Endothelial cell (in vitro differentiated cells): ENCODE data around the gene CDON. TPM values are rescaled to one million over a fixed set of nuclear protein-coding genes. Genes with fewer than 3 reads are reported as not detected.

ENCODE experiments used
- DNase-seq: peaks from one replicate; pipeline ENCODE4 v3.0.0; 2021; ENCODE audit warnings: low spot score
- H3K27ac Mint-ChIP-seq: one replicate; pipeline ENCODE4 v1.8.0; 2021; ENCODE audit warnings: mixed read lengths, inconsistent platforms; ENCODE audit not compliant: unreplicated experiment
- H3K27me3 Mint-ChIP-seq: one replicate; pipeline ENCODE4 v1.8.0; 2021; ENCODE audit warnings: mild to moderate bottlenecking, moderate library complexity, mixed read lengths, inconsistent platforms; ENCODE audit not compliant: unreplicated experiment
- H3K36me3 Mint-ChIP-seq: one replicate; pipeline ENCODE4 v1.8.0; 2021; ENCODE audit warnings: mild to moderate bottlenecking, low read depth, mixed read lengths, inconsistent platforms; ENCODE audit not compliant: unreplicated experiment
- H3K4me1 Mint-ChIP-seq: one replicate; pipeline ENCODE4 v1.8.0; 2021; ENCODE audit warnings: mild to moderate bottlenecking, mixed read lengths, inconsistent platforms; ENCODE audit not compliant: unreplicated experiment
- H3K4me3 Mint-ChIP-seq: one replicate; pipeline ENCODE4 v1.8.0; 2021; ENCODE audit warnings: mild to moderate bottlenecking, mixed read lengths, inconsistent platforms; ENCODE audit not compliant: unreplicated experiment
- H3K9me3 Mint-ChIP-seq: one replicate; pipeline ENCODE4 v1.8.0; 2021; ENCODE audit warnings: mixed read lengths, inconsistent platforms; ENCODE audit not compliant: unreplicated experiment
- CTCF ChIP-seq: fragments of 200-600 bp; sonication (generic); IDR thresholded peaks from one replicate; pipeline ENCODE4 v1.5.0; 2021; ENCODE audit warnings: antibody characterized with exemption; ENCODE audit not compliant: unreplicated experiment
- long read RNA-seq: library from polyadenylated mRNA; unstranded; transcript quantifications from one replicate; pipeline ENCODE4 v2.0.0, GENCODE V29; 2020; ENCODE audit not compliant: unreplicated experiment
- total RNA-seq: library from RNA; stranded (reverse); fragmentation: NEBNext Ultra II Directional; extraction: Animal tissue kit (Norgen Biotek cat#: 25700); gene quantifications from one replicate; pipeline ENCODE4 v1.2.1, GENCODE V29; 2021; ENCODE audit not compliant: unreplicated experiment

CDON gene
- 25.2 TPM for total RNA-seq
- long read RNA-seq: 0 reads

- peaks cover 17% of the 10 kb centered on the region for H3K4me1 Mint-ChIP-seq
- DNase-seq: peak; percentile 95
Observed at GRCh38 chr11:126062679-126063506, at the start of gene CDON. Gene CDON, minus strand, starts transcription at chr11:126062866. Its CDS starts 39,390 bp downstream, at chr11:126023476.

GRCh38 chr11:126111458-126112116 lies 48.9 kb upstream of the CDON start:
- no peak for DNase-seq
- Mint-ChIP-seq H3K4me1 (peaks cover 3% of the 10 kb centered on the region), H3K9me3 (no peaks in the 10 kb centered on the region), H3K36me3 (no peaks in the 10 kb centered on the region), H3K27me3 (peaks cover 13% of the 10 kb centered on the region), H3K27ac (no peak overlapping the region), H3K4me3 (no peak overlapping the region)
- no peak for TF ChIP-seq CTCF

More at GRCh38 chr11:126062679-126063506, at the start of gene CDON:
- Mint-ChIP-seq H3K4me3 (peak within 1 kb of the TSS; percentile 91), H3K27me3 (peaks cover 6% of the 10 kb centered on the region), H3K9me3 (no peaks in the 10 kb centered on the region), H3K36me3 (no peaks in the 10 kb centered on the region), H3K27ac (peak within 1 kb of the TSS; percentile 95)
- TF ChIP-seq CTCF: no peak

GRCh38 chr11:126109941-126110731 lies 47.5 kb upstream of the CDON start:
- no peak overlapping the region for H3K4me3 Mint-ChIP-seq
- no peaks in the 10 kb centered on the region for H3K4me1 Mint-ChIP-seq
- no peak for DNase-seq
- H3K27me3 Mint-ChIP-seq: peaks cover 12% of the 10 kb centered on the region
- TF ChIP-seq CTCF: no peak
- H3K27ac Mint-ChIP-seq: no peak overlapping the region
- no peaks in the 10 kb centered on the region for H3K36me3 Mint-ChIP-seq
- H3K9me3 Mint-ChIP-seq: no peaks in the 10 kb centered on the region

GRCh38 chr11:126106594-126107328 lies 44.1 kb upstream of the CDON start:
- no peak overlapping the region for H3K4me3 Mint-ChIP-seq
- no peak for TF ChIP-seq CTCF
- no peak overlapping the region for H3K27ac Mint-ChIP-seq
- no peak for DNase-seq
- peaks cover 4% of the 10 kb centered on the region for H3K4me1 Mint-ChIP-seq
- peaks cover 14% of the 10 kb centered on the region for H3K27me3 Mint-ChIP-seq
- no peaks in the 10 kb centered on the region for H3K36me3 Mint-ChIP-seq
- H3K9me3 Mint-ChIP-seq: no peaks in the 10 kb centered on the region
